K562 (cell line): ENCODE measurements around the gene MRPL28. TPM values are rescaled to one million over a fixed set of nuclear protein-coding genes. Genes with fewer than 3 reads are reported as not detected.

ENCODE experiments used
- HDAC6 ChIP-seq: IDR thresholded peaks from 2 replicates; pipeline ENCODE4 v1.6.1; 2012; ENCODE audit warnings: low read depth, mild to moderate bottlenecking, control low read depth, inconsistent platforms, low read length, moderate library complexity
- KHSRP ChIP-seq: fragments of 450-650 bp; IDR thresholded peaks from 2 replicates; pipeline ENCODE4 v1.6.1; 2017
- NFXL1 ChIP-seq: fragments of 450-650 bp; formaldehyde crosslinking; IDR thresholded peaks from 2 replicates; pipeline ENCODE4 v1.4.0; 2021; ENCODE audit warnings: mild to moderate bottlenecking
- PPARD ChIP-seq: fragments of 250-450 bp; sonication (Bioruptor Pico); IDR thresholded peaks from 2 replicates; pipeline ENCODE4 v1.8.0; 2022; ENCODE audit warnings: inconsistent platforms, mild to moderate bottlenecking, moderate library complexity
- PTTG1 ChIP-seq: fragments of 450-650 bp; IDR thresholded peaks from 2 replicates; pipeline ENCODE4 v1.6.1; 2016; ENCODE audit warnings: low read depth, mild to moderate bottlenecking, missing genetic modification characterization, missing compliant biosample characterization
- RNF219 ChIP-seq: fragments of 250-450 bp; sonication (Bioruptor Pico); IDR thresholded peaks from 2 replicates; pipeline ENCODE4 v1.5.0; 2022; ENCODE audit warnings: mild to moderate bottlenecking
- RUNX1 ChIP-seq: sonication (generic); IDR thresholded peaks from 2 replicates; pipeline ENCODE4 v1.6.1; 2016; ENCODE audit warnings: antibody characterized with exemption, low read depth
- SMARCA5 ChIP-seq: fragments of 450-650 bp; IDR thresholded peaks from 2 replicates; pipeline ENCODE4 v1.6.1; 2016
- SREBF2 ChIP-seq: sonication (generic); formaldehyde crosslinking; IDR thresholded peaks from 2 replicates; pipeline ENCODE4 v1.4.0; 2020; ENCODE audit warnings: mild to moderate bottlenecking, missing genetic modification reagents
- STAG1 ChIP-seq: sonication (generic); formaldehyde crosslinking; IDR thresholded peaks from 2 replicates; pipeline ENCODE4 v1.5.0; 2020; ENCODE audit warnings: missing genetic modification reagents, borderline replicate concordance
- TEAD4 ChIP-seq, 2 experiments: sonication (generic) in 1 of 2; formaldehyde crosslinking in 1 of 2; IDR thresholded peaks; 2 replicates each; pipeline versions ENCODE4 v1.6.1 to v1.8.0; 2012 to 2022; ENCODE audit warnings: borderline replicate concordance in 1 of 2, inconsistent platforms in 1 of 2, low read length in 1 of 2, mild to moderate bottlenecking in 1 of 2, missing genetic modification reagents in 1 of 2
- ZNF165 ChIP-seq: fragments of 250-450 bp; sonication (Bioruptor Pico); IDR thresholded peaks from 2 replicates; pipeline ENCODE4 v1.4.0; 2020; ENCODE audit warnings: borderline replicate concordance
- ZNF175 ChIP-seq: fragments of 200-800 bp; sonication (Bioruptor generic); IDR thresholded peaks from 2 replicates; pipeline ENCODE4 v1.6.1; 2016; ENCODE audit warnings: low read depth, mild to moderate bottlenecking, missing genetic modification characterization, missing compliant biosample characterization
- polyA plus RNA-seq, 8 experiments: library from polyadenylated mRNA; depleted of rRNA in 4 of 8; stranded (reverse) in 5 of 8; unstranded in 3 of 8; fragments of >200 nt; fragmentation: Nextera tagmentation in 2 of 8; fragmentation: Illumina TruSeq in 1 of 8; extraction: Ambion mirVana in 2 of 8; extraction: Trizol in 1 of 8; gene quantifications; 2 replicates each; pipeline versions ENCODE4 v1.2.1 to v1.2.3, GENCODE V29; 2011 to 2014; ENCODE audit warnings: inconsistent platforms in 1 of 8, missing spikeins in 1 of 8
- total RNA-seq, 7 experiments: library from RNA; depleted of rRNA in 6 of 7; stranded (reverse); fragments of >200 nt in 6 of 7; fragmentation: Illumina TruSeq in 2 of 7; extraction: Trizol in 2 of 7; gene quantifications; 2 replicates each; pipeline versions ENCODE4 v1.2.1 to v1.2.3, GENCODE V29; 2011 to 2021; ENCODE audit warnings: low replicate concordance in 1 of 7
- TF ChIP-seq, protein P1 (sequence below): fragments of 450-650 bp; IDR thresholded peaks from 2 replicates; pipeline ENCODE4 v1.6.1; 2016; ENCODE audit warnings: mild to moderate bottlenecking, moderate library complexity

MRPL28 gene
- total and polyA plus RNA-seq, 9 of the 15 experiments (the other 6 are each of a cell fraction or from before 2014, with no cell fraction given), result 2.5 to 323 (median 175) TPM

- TF ChIP-seq ZNF175, result no peak
- TF ChIP-seq NFXL1 (CRISPR knock-in tag), result no peak
- no peak for TF ChIP-seq ZNF165
- TF ChIP-seq PTTG1 (tag), result no peak
- TF ChIP-seq PPARD (CRISPR knock-in tag), result no peak
- no peak for TF ChIP-seq SMARCA5
- no peak for TF ChIP-seq RNF219
- TF ChIP-seq, protein P1, sequence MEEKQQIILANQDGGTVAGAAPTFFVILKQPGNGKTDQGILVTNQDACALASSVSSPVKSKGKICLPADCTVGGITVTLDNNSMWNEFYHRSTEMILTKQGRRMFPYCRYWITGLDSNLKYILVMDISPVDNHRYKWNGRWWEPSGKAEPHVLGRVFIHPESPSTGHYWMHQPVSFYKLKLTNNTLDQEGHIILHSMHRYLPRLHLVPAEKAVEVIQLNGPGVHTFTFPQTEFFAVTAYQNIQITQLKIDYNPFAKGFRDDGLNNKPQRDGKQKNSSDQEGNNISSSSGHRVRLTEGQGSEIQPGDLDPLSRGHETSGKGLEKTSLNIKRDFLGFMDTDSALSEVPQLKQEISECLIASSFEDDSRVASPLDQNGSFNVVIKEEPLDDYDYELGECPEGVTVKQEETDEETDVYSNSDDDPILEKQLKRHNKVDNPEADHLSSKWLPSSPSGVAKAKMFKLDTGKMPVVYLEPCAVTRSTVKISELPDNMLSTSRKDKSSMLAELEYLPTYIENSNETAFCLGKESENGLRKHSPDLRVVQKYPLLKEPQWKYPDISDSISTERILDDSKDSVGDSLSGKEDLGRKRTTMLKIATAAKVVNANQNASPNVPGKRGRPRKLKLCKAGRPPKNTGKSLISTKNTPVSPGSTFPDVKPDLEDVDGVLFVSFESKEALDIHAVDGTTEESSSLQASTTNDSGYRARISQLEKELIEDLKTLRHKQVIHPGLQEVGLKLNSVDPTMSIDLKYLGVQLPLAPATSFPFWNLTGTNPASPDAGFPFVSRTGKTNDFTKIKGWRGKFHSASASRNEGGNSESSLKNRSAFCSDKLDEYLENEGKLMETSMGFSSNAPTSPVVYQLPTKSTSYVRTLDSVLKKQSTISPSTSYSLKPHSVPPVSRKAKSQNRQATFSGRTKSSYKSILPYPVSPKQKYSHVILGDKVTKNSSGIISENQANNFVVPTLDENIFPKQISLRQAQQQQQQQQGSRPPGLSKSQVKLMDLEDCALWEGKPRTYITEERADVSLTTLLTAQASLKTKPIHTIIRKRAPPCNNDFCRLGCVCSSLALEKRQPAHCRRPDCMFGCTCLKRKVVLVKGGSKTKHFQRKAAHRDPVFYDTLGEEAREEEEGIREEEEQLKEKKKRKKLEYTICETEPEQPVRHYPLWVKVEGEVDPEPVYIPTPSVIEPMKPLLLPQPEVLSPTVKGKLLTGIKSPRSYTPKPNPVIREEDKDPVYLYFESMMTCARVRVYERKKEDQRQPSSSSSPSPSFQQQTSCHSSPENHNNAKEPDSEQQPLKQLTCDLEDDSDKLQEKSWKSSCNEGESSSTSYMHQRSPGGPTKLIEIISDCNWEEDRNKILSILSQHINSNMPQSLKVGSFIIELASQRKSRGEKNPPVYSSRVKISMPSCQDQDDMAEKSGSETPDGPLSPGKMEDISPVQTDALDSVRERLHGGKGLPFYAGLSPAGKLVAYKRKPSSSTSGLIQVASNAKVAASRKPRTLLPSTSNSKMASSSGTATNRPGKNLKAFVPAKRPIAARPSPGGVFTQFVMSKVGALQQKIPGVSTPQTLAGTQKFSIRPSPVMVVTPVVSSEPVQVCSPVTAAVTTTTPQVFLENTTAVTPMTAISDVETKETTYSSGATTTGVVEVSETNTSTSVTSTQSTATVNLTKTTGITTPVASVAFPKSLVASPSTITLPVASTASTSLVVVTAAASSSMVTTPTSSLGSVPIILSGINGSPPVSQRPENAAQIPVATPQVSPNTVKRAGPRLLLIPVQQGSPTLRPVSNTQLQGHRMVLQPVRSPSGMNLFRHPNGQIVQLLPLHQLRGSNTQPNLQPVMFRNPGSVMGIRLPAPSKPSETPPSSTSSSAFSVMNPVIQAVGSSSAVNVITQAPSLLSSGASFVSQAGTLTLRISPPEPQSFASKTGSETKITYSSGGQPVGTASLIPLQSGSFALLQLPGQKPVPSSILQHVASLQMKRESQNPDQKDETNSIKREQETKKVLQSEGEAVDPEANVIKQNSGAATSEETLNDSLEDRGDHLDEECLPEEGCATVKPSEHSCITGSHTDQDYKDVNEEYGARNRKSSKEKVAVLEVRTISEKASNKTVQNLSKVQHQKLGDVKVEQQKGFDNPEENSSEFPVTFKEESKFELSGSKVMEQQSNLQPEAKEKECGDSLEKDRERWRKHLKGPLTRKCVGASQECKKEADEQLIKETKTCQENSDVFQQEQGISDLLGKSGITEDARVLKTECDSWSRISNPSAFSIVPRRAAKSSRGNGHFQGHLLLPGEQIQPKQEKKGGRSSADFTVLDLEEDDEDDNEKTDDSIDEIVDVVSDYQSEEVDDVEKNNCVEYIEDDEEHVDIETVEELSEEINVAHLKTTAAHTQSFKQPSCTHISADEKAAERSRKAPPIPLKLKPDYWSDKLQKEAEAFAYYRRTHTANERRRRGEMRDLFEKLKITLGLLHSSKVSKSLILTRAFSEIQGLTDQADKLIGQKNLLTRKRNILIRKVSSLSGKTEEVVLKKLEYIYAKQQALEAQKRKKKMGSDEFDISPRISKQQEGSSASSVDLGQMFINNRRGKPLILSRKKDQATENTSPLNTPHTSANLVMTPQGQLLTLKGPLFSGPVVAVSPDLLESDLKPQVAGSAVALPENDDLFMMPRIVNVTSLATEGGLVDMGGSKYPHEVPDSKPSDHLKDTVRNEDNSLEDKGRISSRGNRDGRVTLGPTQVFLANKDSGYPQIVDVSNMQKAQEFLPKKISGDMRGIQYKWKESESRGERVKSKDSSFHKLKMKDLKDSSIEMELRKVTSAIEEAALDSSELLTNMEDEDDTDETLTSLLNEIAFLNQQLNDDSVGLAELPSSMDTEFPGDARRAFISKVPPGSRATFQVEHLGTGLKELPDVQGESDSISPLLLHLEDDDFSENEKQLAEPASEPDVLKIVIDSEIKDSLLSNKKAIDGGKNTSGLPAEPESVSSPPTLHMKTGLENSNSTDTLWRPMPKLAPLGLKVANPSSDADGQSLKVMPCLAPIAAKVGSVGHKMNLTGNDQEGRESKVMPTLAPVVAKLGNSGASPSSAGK, result peak; percentile 82
- TF ChIP-seq HDAC6, result no peak
- peak; percentile 89 for TF ChIP-seq TEAD4 (IDR thresholded peaks at IDR 0.05; ENCODE audit: low read length)
- TF ChIP-seq TEAD4 (CRISPR knock-in tag; IDR thresholded peaks at IDR 0.05; ENCODE audit: borderline replicate concordance), result no peak
- no peak for TF ChIP-seq RUNX1
- TF ChIP-seq KHSRP, result no peak
- TF ChIP-seq STAG1, result no peak
- TF ChIP-seq SREBF2 (CRISPR knock-in tag), result no peak
These were observed 45.6 kb downstream of the MRPL28 start (continued) for GRCh38 chr16:324451-325334.
